ENCODE results near the gene MAL. TPM values are rescaled to one million over a fixed set of nuclear protein-coding genes. Genes with fewer than 3 reads are reported as not detected.

The MAL gene
- total and polyA plus RNA-seq, 2 experiments from 2014 or later = 1.4 TPM; not detected in 1

GRCh38 chr2:95058989-95059641 is 33.6 kb downstream of the MAL start:
- no peaks in the 10 kb centered on the region for H3K36me3 ChIP-seq (replicated peaks; ENCODE audit: insufficient read depth, low read depth)
- H3K27me3 ChIP-seq = no peaks in the 10 kb centered on the region
- H3K4me3 ChIP-seq = no peak overlapping the region
- WGBS (ENCODE audit: low lambda C conversion rate, missing lambda C conversion rate) = 72% methylated on average over 11 of the region's 11 CpGs
- no peak for TF ChIP-seq EZH2 (IDR thresholded peaks at IDR 0.05; ENCODE audit: borderline replicate concordance)
- TF ChIP-seq CTCF (IDR thresholded peaks at IDR 0.05; ENCODE audit: poor library complexity) = no peak
- no peak for TF ChIP-seq EZH2phosphoT487 (IDR thresholded peaks at IDR 0.05; ENCODE audit: low read depth, severe bottlenecking, unreplicated experiment)
- H3K9me3 ChIP-seq (ENCODE audit: low read depth) = no peaks in the 10 kb centered on the region
- H2AFZ ChIP-seq = no peak overlapping the region
- H3K9me2 ChIP-seq (replicated peaks; ENCODE audit: insufficient read depth) = no peaks in the 10 kb centered on the region
- no peaks in the 10 kb centered on the region for H4K20me1 ChIP-seq (ENCODE audit: insufficient read depth, poor library complexity, severe bottlenecking)
- no peaks in the 10 kb centered on the region for H3K79me2 ChIP-seq
- no peak overlapping the region for H3K4me2 ChIP-seq
- H3K4me1 ChIP-seq (ENCODE audit: insufficient read depth) = no peaks in the 10 kb centered on the region
- H3K27ac ChIP-seq = no peak overlapping the region
- no peak for DNase-seq (ENCODE audit: low spot score)

GRCh38 chr2:95059656-95060370 is 34.3 kb downstream of the MAL start:
- Histone ChIP-seq H2AFZ (no peak overlapping the region), H3K4me1 (ENCODE audit: insufficient read depth) (no peaks in the 10 kb centered on the region), H4K20me1 (ENCODE audit: insufficient read depth, poor library complexity, severe bottlenecking) (no peaks in the 10 kb centered on the region), H3K27ac (no peak overlapping the region), H3K9me3 (ENCODE audit: low read depth) (no peaks in the 10 kb centered on the region), H3K27me3 (no peaks in the 10 kb centered on the region), H3K9me2 (replicated peaks; ENCODE audit: insufficient read depth) (no peaks in the 10 kb centered on the region), H3K4me3 (no peak overlapping the region), H3K79me2 (no peaks in the 10 kb centered on the region), H3K36me3 (replicated peaks; ENCODE audit: insufficient read depth, low read depth) (no peaks in the 10 kb centered on the region), H3K4me2 (no peak overlapping the region)
- WGBS (ENCODE audit: low lambda C conversion rate, missing lambda C conversion rate) = 73% methylated on average over 12 of the region's 12 CpGs
- no peak for DNase-seq (ENCODE audit: low spot score)
- TF ChIP-seq EZH2 (IDR thresholded peaks at IDR 0.05; ENCODE audit: borderline replicate concordance) (no peak), EZH2phosphoT487 (IDR thresholded peaks at IDR 0.05; ENCODE audit: low read depth, severe bottlenecking, unreplicated experiment) (no peak), CTCF (IDR thresholded peaks at IDR 0.05; ENCODE audit: poor library complexity) (no peak)

- Histone ChIP-seq H3K9me2 (replicated peaks; ENCODE audit: insufficient read depth) (no peaks in the 10 kb centered on the region), H3K4me1 (ENCODE audit: insufficient read depth) (no peaks in the 10 kb centered on the region), H3K27me3 (no peaks in the 10 kb centered on the region), H3K27ac (no peak overlapping the region), H3K4me3 (no peak overlapping the region), H3K4me2 (no peak overlapping the region), H3K9me3 (ENCODE audit: low read depth) (no peaks in the 10 kb centered on the region), H2AFZ (no peak overlapping the region), H4K20me1 (ENCODE audit: insufficient read depth, poor library complexity, severe bottlenecking) (no peaks in the 10 kb centered on the region), H3K36me3 (replicated peaks; ENCODE audit: insufficient read depth, low read depth) (no peaks in the 10 kb centered on the region), H3K79me2 (no peaks in the 10 kb centered on the region)
- 84% methylated on average over 17 of the region's 17 CpGs for WGBS (ENCODE audit: low lambda C conversion rate, missing lambda C conversion rate)
- TF ChIP-seq EZH2phosphoT487 (IDR thresholded peaks at IDR 0.05; ENCODE audit: low read depth, severe bottlenecking, unreplicated experiment) (no peak), EZH2 (IDR thresholded peaks at IDR 0.05; ENCODE audit: borderline replicate concordance) (no peak)
- no peak for DNase-seq (ENCODE audit: low spot score)
These were observed 35.1 kb downstream of the MAL start for GRCh38 chr2:95060446-95061118.

- WGBS (ENCODE audit: low lambda C conversion rate, missing lambda C conversion rate) = 76% methylated on average over 1 of the region's 1 CpG
- no peaks in the 10 kb centered on the region for H3K36me3 ChIP-seq (replicated peaks; ENCODE audit: insufficient read depth, low read depth)
- H3K9me3 ChIP-seq (ENCODE audit: low read depth) = no peaks in the 10 kb centered on the region
- H3K27ac ChIP-seq = no peak overlapping the region
- DNase-seq (ENCODE audit: low spot score) = no peak
- no peaks in the 10 kb centered on the region for H3K9me2 ChIP-seq (replicated peaks; ENCODE audit: insufficient read depth)
- TF ChIP-seq CTCF (IDR thresholded peaks at IDR 0.05; ENCODE audit: poor library complexity) (no peak), EZH2 (IDR thresholded peaks at IDR 0.05; ENCODE audit: borderline replicate concordance) (no peak), EZH2phosphoT487 (IDR thresholded peaks at IDR 0.05; ENCODE audit: low read depth, severe bottlenecking, unreplicated experiment) (no peak)
- no peaks in the 10 kb centered on the region for H3K4me1 ChIP-seq (ENCODE audit: insufficient read depth)
- H2AFZ ChIP-seq = no peak overlapping the region
- no peaks in the 10 kb centered on the region for H4K20me1 ChIP-seq (ENCODE audit: insufficient read depth, poor library complexity, severe bottlenecking)
- H3K79me2 ChIP-seq = no peaks in the 10 kb centered on the region
- no peak overlapping the region for H3K4me2 ChIP-seq
- H3K27me3 ChIP-seq = no peaks in the 10 kb centered on the region
- H3K4me3 ChIP-seq = no peak overlapping the region
These were observed 35.6 kb downstream of the MAL start for GRCh38 chr2:95061119-95061512.

Measured in hepatocyte (in vitro differentiated cells).